IPS DF 6.9 (cell line): ENCODE results near the gene KYAT1.

Experiments
- DNase-seq: peaks from one replicate; pipeline ENCODE4 v3.0.0-alpha.2; 2013; ENCODE audit warnings: low read depth, low spot score
- H3K27ac ChIP-seq: one replicate; pipeline ENCODE4 v1.5.1; 2013; ENCODE audit warnings: low read length, control low read depth
- H3K27me3 ChIP-seq: 2 replicates; pipeline ENCODE4 v1.6.1; 2013; ENCODE audit warnings: mild to moderate bottlenecking, low read length; ENCODE audit not compliant: control insufficient read depth, insufficient read depth
- H3K36me3 ChIP-seq: 2 replicates; pipeline ENCODE4 v1.6.1; 2013; ENCODE audit warnings: low read length; ENCODE audit not compliant: control insufficient read depth, insufficient read depth
- H3K4me1 ChIP-seq: 2 replicates; pipeline ENCODE4 v1.6.1; 2013; ENCODE audit warnings: low read length; ENCODE audit not compliant: control insufficient read depth, insufficient read depth
- H3K4me3 ChIP-seq: 2 replicates; pipeline ENCODE4 v1.5.1; 2013; ENCODE audit warnings: mild to moderate bottlenecking, low read length
- H3K9me3 ChIP-seq: 2 replicates; pipeline ENCODE4 v1.6.1; 2013; ENCODE audit warnings: low read length, inconsistent platforms; ENCODE audit not compliant: control insufficient read depth, insufficient read depth
- WGBS: extraction: QIAGEN DNeasy Blood & Tissue Kit; methylation state at CpG from one replicate; pipeline ENCODE4 v1.1.7; 2013; ENCODE audit warnings: mixed read lengths, missing lambda C conversion rate; ENCODE audit not compliant: insufficient read length, insufficient coverage; 5-methylcytosine and 5-hydroxymethylcytosine counted together

Gene KYAT1

GRCh38 chr9:128906741-128907140 lies 25.0 kb upstream of the KYAT1 start:
- no peak for DNase-seq
- Histone ChIP-seq H3K27me3 (no peaks in the 10 kb centered on the region), H3K9me3 (no peaks in the 10 kb centered on the region), H3K4me3 (no peak overlapping the region), H3K4me1 (peaks cover 3% of the 10 kb centered on the region), H3K27ac (no peak overlapping the region), H3K36me3 (peaks cover 26% of the 10 kb centered on the region)
- no CpG with 5 or more reads among the region's 2 CpGs for WGBS

DNA sequence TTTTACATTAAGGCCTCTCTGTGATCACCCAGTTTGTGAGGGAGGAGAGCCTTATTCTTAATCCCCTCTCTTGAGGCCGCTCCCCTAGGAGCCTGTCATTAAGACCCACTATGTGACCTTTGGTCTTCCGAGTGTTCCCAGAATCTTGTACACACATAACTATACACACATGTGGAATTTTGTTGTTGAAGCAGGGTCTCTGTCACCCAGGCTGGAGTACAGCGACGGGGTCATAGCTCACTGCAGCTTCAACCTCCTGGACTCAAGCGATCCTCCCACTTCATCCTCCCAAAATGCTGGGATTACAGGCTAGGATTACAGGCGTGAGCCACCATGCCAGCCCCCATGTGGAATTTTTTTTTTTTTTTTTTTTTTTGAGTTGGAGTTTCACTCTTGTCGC lies 24.2 kb upstream of the KYAT1 start:
- H3K4me3 ChIP-seq: no peak overlapping the region
- no CpG with 5 or more reads among the region's 7 CpGs for WGBS
- H3K36me3 ChIP-seq: peaks cover 26% of the 10 kb centered on the region
- no peaks in the 10 kb centered on the region for H3K27me3 ChIP-seq
- no peaks in the 10 kb centered on the region for H3K9me3 ChIP-seq
- H3K27ac ChIP-seq: no peak overlapping the region
- peaks cover under 1% of the 10 kb centered on the region; the same call in 1 of the 2 replicates for H3K4me1 ChIP-seq
- DNase-seq: no peak

- H3K36me3 ChIP-seq: peaks cover 18% of the 10 kb centered on the region
Measured at GRCh38 chr9:128903871-128904620, 22.3 kb upstream of the KYAT1 start.

DNA sequence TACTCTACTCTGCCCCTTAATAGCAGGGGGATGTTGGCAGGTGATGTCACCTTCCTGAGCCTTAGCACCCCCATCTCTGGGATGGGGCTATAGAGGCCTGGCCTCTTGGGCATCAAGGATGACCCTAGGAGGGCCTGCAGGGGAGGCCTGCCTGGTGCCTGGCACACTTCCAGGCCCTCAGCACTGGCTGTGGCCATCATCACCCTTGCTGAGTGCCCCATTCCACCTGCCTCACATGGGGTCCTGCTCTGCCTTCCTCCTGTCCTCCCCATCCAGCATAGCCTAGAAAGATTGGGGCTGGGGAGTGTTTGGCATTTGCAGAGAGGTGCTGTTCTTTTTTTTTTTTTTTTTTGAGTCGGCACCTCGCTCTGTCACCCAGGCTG lies 21.3 kb upstream of the KYAT1 start:
- peaks cover 9% of the 10 kb centered on the region for H3K36me3 ChIP-seq
- no CpG with 5 or more reads among the region's 2 CpGs for WGBS
- H3K4me3 ChIP-seq: no peak overlapping the region
- H3K4me1 ChIP-seq: no peaks in the 10 kb centered on the region
- H3K27ac ChIP-seq: no peak overlapping the region
- no peaks in the 10 kb centered on the region for H3K9me3 ChIP-seq
- no peak for DNase-seq
- H3K27me3 ChIP-seq: no peaks in the 10 kb centered on the region

More at GRCh38 chr9:128903871-128904620, 22.3 kb upstream of the KYAT1 start:
- no CpG with 5 or more reads among the region's 10 CpGs for WGBS
- no peak overlapping the region for H3K27ac ChIP-seq
- H3K27me3 ChIP-seq: no peaks in the 10 kb centered on the region
- H3K4me3 ChIP-seq: no peak overlapping the region
- H3K9me3 ChIP-seq: no peaks in the 10 kb centered on the region
- no peaks in the 10 kb centered on the region for H3K4me1 ChIP-seq
- DNase-seq: no peak

- Histone ChIP-seq H3K9me3 (no peaks in the 10 kb centered on the region), H3K27me3 (no peaks in the 10 kb centered on the region), H3K4me3 (no peak overlapping the region), H3K27ac (no peak overlapping the region), H3K36me3 (peaks cover 3% of the 10 kb centered on the region), H3K4me1 (no peaks in the 10 kb centered on the region)
- DNase-seq: no peak
- no CpG with 5 or more reads among the region's 23 CpGs for WGBS
Measured at GRCh38 chr9:128902351-128903078, 20.8 kb upstream of the KYAT1 start.

- no CpG with 5 or more reads among the region's 5 CpGs for WGBS
- Histone ChIP-seq H3K4me1 (no peaks in the 10 kb centered on the region), H3K9me3 (no peaks in the 10 kb centered on the region), H3K36me3 (no peaks in the 10 kb centered on the region), H3K27ac (no peak overlapping the region), H3K4me3 (no peak overlapping the region), H3K27me3 (no peaks in the 10 kb centered on the region)
- no peak for DNase-seq
Measured at GRCh38 chr9:128901822-128902221, 20.1 kb upstream of the KYAT1 start.

DNA sequence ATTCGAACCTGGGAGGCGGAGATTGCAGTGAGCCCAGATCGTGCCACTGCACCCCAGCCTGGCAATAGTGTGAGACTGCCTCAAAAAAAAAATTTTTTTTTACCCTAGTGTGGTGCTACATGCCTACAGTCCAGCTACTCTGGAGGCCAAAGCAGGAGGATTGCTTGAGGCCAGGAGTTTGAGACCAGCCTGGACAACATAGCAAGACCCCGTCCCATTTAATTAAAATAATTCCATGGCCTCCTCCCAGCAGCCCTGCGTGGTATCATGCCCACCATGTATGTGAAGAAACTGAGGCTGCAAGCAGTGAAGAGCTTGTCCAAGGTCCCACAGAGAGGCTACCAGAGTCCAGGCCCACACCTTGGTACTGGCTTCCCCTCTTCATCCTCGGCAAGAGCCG lies 19.6 kb upstream of the KYAT1 start:
- no peak overlapping the region for H3K27ac ChIP-seq
- WGBS: no CpG with 5 or more reads among the region's 7 CpGs
- no peaks in the 10 kb centered on the region for H3K9me3 ChIP-seq
- H3K4me3 ChIP-seq: no peak overlapping the region
- H3K4me1 ChIP-seq: no peaks in the 10 kb centered on the region
- DNase-seq: no peak
- no peaks in the 10 kb centered on the region for H3K36me3 ChIP-seq
- no peaks in the 10 kb centered on the region for H3K27me3 ChIP-seq

- WGBS: no CpG with 5 or more reads among the region's 8 CpGs
- Histone ChIP-seq H3K9me3 (no peaks in the 10 kb centered on the region), H3K36me3 (no peaks in the 10 kb centered on the region), H3K4me1 (peaks cover 1% of the 10 kb centered on the region; the same call in 1 of the 2 replicates), H3K27ac (no peak overlapping the region), H3K27me3 (no peaks in the 10 kb centered on the region), H3K4me3 (no peak overlapping the region)
- DNase-seq: no peak
Measured at GRCh38 chr9:128899566-128900322, 18.0 kb upstream of the KYAT1 start.

DNA sequence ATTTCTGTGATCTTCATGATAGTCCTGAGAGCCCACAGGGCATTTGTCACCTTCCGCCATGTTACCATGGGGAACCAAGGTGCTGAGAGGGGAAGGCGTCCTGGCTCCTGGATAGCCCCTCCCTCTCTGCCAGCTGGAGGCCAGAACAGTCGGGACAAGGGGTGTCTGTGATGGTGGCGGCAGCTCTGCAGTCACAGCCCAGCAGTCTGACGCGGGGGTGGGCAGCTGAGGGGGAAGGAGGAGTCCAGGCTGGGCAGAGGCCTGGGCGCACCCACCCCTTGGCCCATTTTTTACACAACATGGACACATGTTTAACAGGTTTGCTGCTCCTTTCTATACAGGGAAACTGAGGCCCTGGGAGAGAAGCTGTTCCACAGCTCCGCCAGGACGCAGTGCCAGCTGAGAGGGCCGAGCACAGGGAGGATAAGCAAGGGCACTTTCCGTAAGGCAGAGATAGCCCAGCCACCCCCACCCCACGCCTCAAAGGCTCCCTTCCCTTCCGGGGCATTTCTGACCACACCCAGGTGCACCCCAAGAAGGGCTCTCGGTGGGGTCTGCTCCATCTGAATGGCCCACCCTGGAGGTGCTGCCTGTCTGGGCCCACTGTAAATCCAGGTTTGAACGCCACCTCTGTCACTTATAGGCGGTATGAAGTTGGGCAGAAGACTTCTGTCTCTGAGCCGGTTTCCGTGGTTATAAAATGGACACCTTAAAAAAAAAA lies 17.3 kb upstream of the KYAT1 start:
- H3K27ac ChIP-seq: no peak overlapping the region
- no peaks in the 10 kb centered on the region for H3K27me3 ChIP-seq
- DNase-seq: no peak
- H3K36me3 ChIP-seq: no peaks in the 10 kb centered on the region
- WGBS: no CpG with 5 or more reads among the region's 18 CpGs
- no peak overlapping the region for H3K4me3 ChIP-seq
- H3K9me3 ChIP-seq: no peaks in the 10 kb centered on the region
- peaks cover 1% of the 10 kb centered on the region; the same call in 1 of the 2 replicates for H3K4me1 ChIP-seq

DNA sequence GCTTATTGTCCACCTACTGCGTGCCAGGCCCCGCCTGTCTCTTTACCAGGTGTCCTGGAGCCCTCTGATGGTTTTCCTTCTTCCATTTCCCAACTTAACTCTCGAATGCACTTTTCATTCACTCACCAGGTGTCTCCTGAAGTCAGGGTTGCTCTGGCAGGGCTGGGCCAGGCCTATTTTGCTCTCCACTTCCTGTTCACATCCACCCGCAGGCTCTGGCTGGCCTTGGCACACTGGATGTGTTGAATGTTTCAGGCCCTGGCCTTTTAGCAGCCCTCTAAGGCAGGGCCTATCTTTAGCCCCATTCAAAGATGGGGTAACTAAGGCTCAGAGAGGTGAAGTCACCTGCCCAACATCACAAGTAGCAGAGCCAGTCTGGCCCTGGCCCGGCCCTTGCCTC lies 16.6 kb upstream of the KYAT1 start:
- no peaks in the 10 kb centered on the region for H3K27me3 ChIP-seq
- H3K4me3 ChIP-seq: no peak overlapping the region
- DNase-seq: no peak
- no CpG with 5 or more reads among the region's 5 CpGs for WGBS
- H3K9me3 ChIP-seq: no peaks in the 10 kb centered on the region
- H3K27ac ChIP-seq: no peak overlapping the region
- H3K4me1 ChIP-seq: peaks cover 1% of the 10 kb centered on the region; the same call in 1 of the 2 replicates
- H3K36me3 ChIP-seq: peaks cover 1% of the 10 kb centered on the region; the same call in 1 of the 2 replicates
